Left renal pelvis (tissue), 4 donors: ENCODE results near the gene EBLN1. TPM values are rescaled to one million over a fixed set of nuclear protein-coding genes. Genes with fewer than 3 reads are reported as not detected.

Source experiments
- polyA plus RNA-seq, 4 donors: library from polyadenylated mRNA; unstranded; fragments of 120-200 nt; gene quantifications; one replicate each; pipeline ENCODE4 v1.2.1, GENCODE V29; 2013; ENCODE audit not compliant: insufficient read length in 4 of 4

EBLN1 gene
- polyA plus RNA-seq, 4 donors = 0.15 TPM; not detected in 3

Other genes with a start within 250 kb of the EBLN1 start
- gene DNAJC1, start 214.3 kb downstream of the EBLN1 start, polyA plus RNA-seq = 10 to 100 TPM; 23.6 to 31.7 (median 27.8) TPM
- gene COMMD3, start 98.4 kb upstream of the EBLN1 start, polyA plus RNA-seq = 100 to 1,000 TPM in 1 of 4 donors, 10 to 100 TPM in 3; 60.1 to 106 (median 83.9) TPM
- 100 to 1,000 TPM in 3 of 4 donors, 10 to 100 TPM in 1; 97.6 to 150 (median 105) TPM for gene BMI1, start 103.1 kb upstream of the EBLN1 start, polyA plus RNA-seq
- 1 to 10 TPM in 2 of 4 donors, under 1 TPM in 2; 0.29 to 1.4 (median 1.0) TPM for gene SPAG6, start 127.5 kb upstream of the EBLN1 start, polyA plus RNA-seq